HG02884 (cell line): ENCODE measurements around the gene CMIP.

Experiments used
- ATAC-seq: cut with Tn5 transposase; IDR thresholded peaks from one replicate; pipeline ENCODE4 v1.9.1; 2021; ENCODE audit warnings: mild to moderate bottlenecking, moderate library complexity; ENCODE audit not compliant: unreplicated experiment

The CMIP gene

GRCh38 chr16:81546781-81547180, 102.2 kb downstream of the CMIP start:
- ATAC-seq = no peak

GRCh38 chr16:81547194-81547938, 102.8 kb downstream of the CMIP start:
- ATAC-seq = no peak

- ATAC-seq = no peak
Measured at GRCh38 chr16:81547939-81548216, 103.3 kb downstream of the CMIP start.

GRCh38 chr16:81548551-81548875, 103.9 kb downstream of the CMIP start:
- ATAC-seq = no peak

- no peak for ATAC-seq
Measured at GRCh38 chr16:81548876-81549546, 104.4 kb downstream of the CMIP start.

- ATAC-seq = no peak
Measured at GRCh38 chr16:81549547-81550431, 105.2 kb downstream of the CMIP start.

GRCh38 chr16:81550432-81550808, 105.8 kb downstream of the CMIP start:
- ATAC-seq = no peak

- ATAC-seq = no peak
Measured at GRCh38 chr16:81551151-81551808, 106.7 kb downstream of the CMIP start.

- ATAC-seq = no peak
Measured at GRCh38 chr16:81551821-81552304, 107.3 kb downstream of the CMIP start.

GRCh38 chr16:81552743-81553079, 108.1 kb downstream of the CMIP start:
- ATAC-seq = no peak

GRCh38 chr16:81553080-81553813, 108.6 kb downstream of the CMIP start:
- no peak for ATAC-seq

- no peak for ATAC-seq
Measured at GRCh38 chr16:81553814-81554675, 109.4 kb downstream of the CMIP start.

- ATAC-seq = no peak
Measured at GRCh38 chr16:81554979-81555378, 110.4 kb downstream of the CMIP start.

GRCh38 chr16:81555660-81556059, 111.1 kb downstream of the CMIP start:
- ATAC-seq = no peak

GRCh38 chr16:81556715-81557284, 112.2 kb downstream of the CMIP start:
- ATAC-seq = no peak

GRCh38 chr16:81558077-81558443, 113.5 kb downstream of the CMIP start:
- no peak for ATAC-seq

- ATAC-seq = no peak
Measured at GRCh38 chr16:81558444-81559175, 114.0 kb downstream of the CMIP start.

GRCh38 chr16:81560979-81561657, 116.5 kb downstream of the CMIP start:
- no peak for ATAC-seq
